Activated CD4-positive, alpha-beta T cell treated with anti-CD3 and anti-CD28 coated beads, Interleukin-2, amount 10 ng/mL, durations not matched to agents 24 days and 14 days (primary cell): ENCODE measurements around the gene AJM1. TPM values are rescaled to one million over a fixed set of nuclear protein-coding genes. Genes with fewer than 3 reads are reported as not detected.

Experiments
- DNase-seq: peaks from one replicate; pipeline ENCODE4 v3.0.0; 2022
- H3K27ac Mint-ChIP-seq: one replicate; pipeline ENCODE4 v1.8.0; 2022; ENCODE audit warnings: mild to moderate bottlenecking, mixed read lengths
- H3K27me3 Mint-ChIP-seq: one replicate; pipeline ENCODE4 v1.8.0; 2022; ENCODE audit warnings: mixed read lengths
- H3K36me3 Mint-ChIP-seq: one replicate; pipeline ENCODE4 v1.8.0; 2022; ENCODE audit warnings: low read depth, mild to moderate bottlenecking, mixed read lengths
- H3K4me1 Mint-ChIP-seq: one replicate; pipeline ENCODE4 v1.8.0; 2021; ENCODE audit warnings: mixed read lengths
- H3K4me3 Mint-ChIP-seq: one replicate; pipeline ENCODE4 v1.8.0; 2022; ENCODE audit warnings: mild to moderate bottlenecking, moderate library complexity, mixed read lengths
- H3K9me3 Mint-ChIP-seq: one replicate; pipeline ENCODE4 v1.8.0; 2021; ENCODE audit warnings: mixed read lengths
- intact Hi-C: fragments of 100-400 bp; cut with micrococcal nuclease; formaldehyde crosslinking; loops from one replicate; pipeline ENCODE4 v1.15.1; 2023
- total RNA-seq: library from RNA; stranded (reverse); gene quantifications from 2 replicates; pipeline ENCODE4 v1.2.3, GENCODE V29; 2022

The AJM1 gene
- total RNA-seq, 1 donor from 2014 or later: 5.7 TPM

DNA sequence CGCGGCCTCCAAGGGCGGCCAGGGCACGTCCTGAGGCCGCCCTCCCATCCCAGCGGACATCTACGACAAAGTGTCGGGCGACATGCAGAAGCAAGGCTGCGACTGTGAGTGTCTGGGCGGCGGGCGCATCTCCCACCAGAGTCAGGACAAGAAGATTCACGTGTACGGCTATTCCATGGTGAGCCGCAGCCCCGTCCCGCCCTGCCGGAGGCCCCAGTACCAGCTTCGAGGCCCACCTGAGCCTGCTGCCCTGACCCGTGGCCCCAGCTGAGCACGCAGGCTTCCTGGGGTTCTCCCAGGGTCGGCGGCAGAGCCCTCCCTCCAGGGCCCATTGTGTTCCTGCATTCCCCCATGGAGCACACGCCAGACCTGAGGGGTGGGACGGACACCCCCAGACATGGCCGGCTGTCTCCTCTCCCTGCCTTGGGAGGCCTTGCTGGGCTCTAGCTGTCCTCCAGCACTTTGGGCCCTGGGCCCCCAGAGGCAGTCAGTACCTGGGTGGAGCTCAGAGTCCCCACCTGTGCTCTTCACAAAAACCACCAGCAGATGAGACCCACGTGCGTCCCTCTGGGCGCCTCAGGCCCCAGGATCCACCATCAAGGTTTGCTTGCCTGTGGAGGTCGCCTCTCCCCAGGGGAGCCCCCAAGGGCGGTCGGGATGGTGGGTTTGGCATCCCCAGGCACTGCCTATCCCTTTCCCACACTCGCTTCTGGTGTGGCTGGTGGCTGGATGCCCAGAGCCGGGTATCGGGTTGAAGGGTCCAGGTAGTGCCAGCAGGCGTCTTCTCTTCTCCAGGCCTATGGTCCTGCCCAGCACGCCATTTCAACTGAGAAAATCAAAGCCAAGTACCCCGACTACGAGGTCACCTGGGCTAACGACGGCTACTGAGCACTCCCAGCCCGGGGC, 7.9 kb downstream of the AJM1 start:
- Mint-ChIP-seq H3K4me3 (peak overlapping the region; percentile 96), H3K27me3 (peaks cover 7% of the 10 kb centered on the region), H3K27ac (peak overlapping the region; percentile 77), H3K4me1 (peaks cover 11% of the 10 kb centered on the region), H3K9me3 (no peaks in the 10 kb centered on the region), H3K36me3 (peaks cover 26% of the 10 kb centered on the region)
- intact Hi-C loops: loop anchor here (1.0 to 10.0 kb wide), 8 partner anchors 17 to 315 kb away; partner anchors contain the start of genes EDF1, FBXW5, NPDC1 and TMEM141
- DNase-seq: no peak

DNA sequence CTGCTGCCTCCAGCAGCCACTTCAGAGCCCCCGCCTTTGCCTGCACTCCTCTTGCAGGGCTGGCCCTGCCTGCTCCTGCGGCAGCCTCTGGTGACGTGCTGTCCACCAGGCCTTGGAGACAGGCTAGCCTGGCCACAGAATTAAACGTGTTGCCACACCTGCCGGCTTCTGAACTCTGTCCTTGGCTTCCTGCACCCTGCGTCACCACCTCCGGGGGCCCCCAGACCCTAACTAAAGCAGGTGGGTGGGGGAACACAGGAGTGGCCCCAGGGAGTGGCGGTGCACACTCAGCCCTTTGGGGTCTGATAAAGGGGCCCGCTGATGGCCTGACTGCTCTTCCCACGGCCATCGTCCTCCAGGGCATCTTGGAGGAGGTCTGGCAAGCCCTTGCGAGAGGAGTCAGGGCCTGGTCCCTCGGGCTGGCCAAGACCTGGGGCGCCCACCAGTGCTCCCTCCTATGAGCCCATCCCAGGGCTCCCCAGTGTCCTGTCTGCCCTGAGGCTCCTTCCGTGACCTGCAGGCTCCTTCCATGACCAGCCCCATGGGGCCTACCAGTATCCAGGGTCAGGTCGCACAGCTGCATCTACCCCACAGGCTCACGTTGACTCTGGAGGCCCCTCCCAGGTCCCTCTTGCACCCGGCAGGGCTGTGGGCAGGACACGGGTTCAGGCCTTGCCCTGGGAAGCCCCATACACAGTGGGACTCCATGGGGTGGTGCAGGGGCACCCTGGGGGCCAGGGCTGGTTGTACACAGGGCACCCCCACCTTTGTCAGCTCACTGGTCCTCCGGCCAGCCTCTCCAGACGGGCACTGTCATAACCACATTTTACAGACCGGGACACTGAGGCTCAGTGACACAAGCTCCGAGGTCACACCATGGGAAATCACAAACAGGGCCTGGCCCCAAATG, 8.8 kb downstream of the AJM1 start:
- Mint-ChIP-seq H3K27me3 (peaks cover 7% of the 10 kb centered on the region), H3K36me3 (peaks cover 25% of the 10 kb centered on the region), H3K4me3 (peak overlapping the region; percentile 15), H3K27ac (no peak overlapping the region), H3K9me3 (no peaks in the 10 kb centered on the region), H3K4me1 (peaks cover 11% of the 10 kb centered on the region)
- intact Hi-C loops: no loop called here
- no peak for DNase-seq

DNA sequence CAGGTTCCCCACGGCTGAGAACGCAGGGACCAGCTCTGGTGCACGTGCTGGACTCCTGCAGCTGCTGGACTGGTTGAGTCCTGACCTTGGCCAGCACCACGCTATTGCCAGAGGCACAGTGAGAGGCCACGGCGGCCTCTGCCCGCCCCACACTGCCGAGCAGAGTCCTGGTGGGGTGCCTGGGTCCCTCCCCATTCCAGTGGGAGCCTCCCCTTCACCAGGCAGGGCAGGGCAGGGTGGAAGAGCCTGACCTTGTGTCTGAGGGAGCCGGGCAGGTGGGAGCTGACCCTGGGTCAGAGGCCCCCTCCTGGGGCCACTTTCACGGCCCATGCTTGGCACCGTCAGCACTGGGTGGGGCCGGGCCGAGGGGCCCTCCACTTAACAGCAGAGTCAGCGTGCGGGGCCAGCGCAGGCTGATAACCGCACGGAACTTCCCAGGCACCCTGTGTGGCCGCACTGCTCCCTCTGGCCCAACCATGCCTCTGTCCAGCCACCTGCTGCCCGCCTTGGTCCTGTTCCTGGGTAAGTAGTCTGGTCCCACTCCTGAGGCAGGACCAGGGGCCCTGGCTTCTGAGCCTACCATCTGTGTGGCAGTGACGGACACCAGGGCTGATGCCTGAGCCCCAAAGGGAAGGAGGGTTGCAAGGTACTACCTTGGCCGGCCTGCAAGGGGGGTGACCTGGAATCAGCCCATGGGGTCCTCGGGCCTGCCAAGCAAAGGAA, 9.8 kb downstream of the AJM1 start, which contains the start of gene MAMDC4:
Gene MAMDC4, plus strand, starts transcription at position 406 of the 723 bp plus-strand sequence. Its CDS starts 71 bp downstream, at position 477.
- Mint-ChIP-seq H3K27ac (no peak within 1 kb of the TSS), H3K27me3 (peaks cover 4% of the 10 kb centered on the region), H3K4me1 (peaks cover 10% of the 10 kb centered on the region), H3K4me3 (peak within 1 kb of the TSS; percentile 15), H3K9me3 (no peaks in the 10 kb centered on the region), H3K36me3 (peaks cover 21% of the 10 kb centered on the region)
- intact Hi-C loops: no loop called here
- no peak for DNase-seq

DNA sequence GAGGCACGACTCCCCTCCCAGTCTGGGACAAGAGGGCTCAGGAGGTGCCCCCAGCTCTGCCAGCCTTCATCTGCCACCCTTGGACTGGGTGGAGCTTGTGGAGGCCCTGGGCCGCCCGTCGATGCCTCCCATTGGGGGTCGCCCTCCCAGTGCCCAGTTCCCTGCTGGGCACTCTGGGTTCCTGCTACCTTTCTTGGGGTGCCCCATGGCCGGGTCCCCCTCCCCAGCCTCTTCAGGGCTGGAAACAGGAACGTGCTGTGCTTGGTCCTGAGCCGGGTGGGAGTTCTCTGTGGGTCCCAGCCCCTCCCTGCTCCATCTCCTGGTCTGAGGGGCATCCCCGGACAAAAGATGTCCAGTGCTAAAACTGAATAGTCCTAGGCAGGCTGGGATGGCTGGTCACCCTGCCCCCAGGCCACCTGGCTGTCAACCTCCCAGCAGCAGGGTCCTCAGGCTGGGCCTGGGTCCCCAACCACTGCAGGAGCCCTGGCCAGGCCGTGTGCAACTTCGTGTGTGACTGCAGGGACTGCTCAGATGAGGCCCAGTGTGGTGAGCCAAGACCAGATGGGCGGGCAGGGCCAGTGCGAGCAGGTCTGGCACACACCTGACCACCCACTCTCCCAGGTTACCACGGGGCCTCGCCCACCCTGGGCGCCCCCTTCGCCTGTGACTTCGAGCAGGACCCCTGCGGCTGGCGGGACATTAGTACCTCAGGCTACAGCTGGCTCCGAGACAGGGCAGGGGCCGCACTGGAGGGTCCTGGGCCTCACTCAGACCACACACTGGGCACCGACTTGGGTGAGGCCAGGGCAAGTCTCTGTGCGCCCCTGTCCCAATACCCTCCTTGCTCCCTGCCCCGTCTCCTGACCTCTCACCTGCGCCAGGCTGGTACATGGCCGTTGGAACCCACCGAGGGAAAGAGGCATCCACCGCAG, 10.7 kb downstream of the AJM1 start:
- intact Hi-C loops: no loop called here
- H3K36me3 Mint-ChIP-seq: peaks cover 16% of the 10 kb centered on the region
- DNase-seq: no peak
- no peaks in the 10 kb centered on the region for H3K9me3 Mint-ChIP-seq
- H3K27me3 Mint-ChIP-seq: no peaks in the 10 kb centered on the region
- no peak overlapping the region for H3K27ac Mint-ChIP-seq
- H3K4me1 Mint-ChIP-seq: peaks cover 5% of the 10 kb centered on the region
- H3K4me3 Mint-ChIP-seq: no peak overlapping the region

DNA sequence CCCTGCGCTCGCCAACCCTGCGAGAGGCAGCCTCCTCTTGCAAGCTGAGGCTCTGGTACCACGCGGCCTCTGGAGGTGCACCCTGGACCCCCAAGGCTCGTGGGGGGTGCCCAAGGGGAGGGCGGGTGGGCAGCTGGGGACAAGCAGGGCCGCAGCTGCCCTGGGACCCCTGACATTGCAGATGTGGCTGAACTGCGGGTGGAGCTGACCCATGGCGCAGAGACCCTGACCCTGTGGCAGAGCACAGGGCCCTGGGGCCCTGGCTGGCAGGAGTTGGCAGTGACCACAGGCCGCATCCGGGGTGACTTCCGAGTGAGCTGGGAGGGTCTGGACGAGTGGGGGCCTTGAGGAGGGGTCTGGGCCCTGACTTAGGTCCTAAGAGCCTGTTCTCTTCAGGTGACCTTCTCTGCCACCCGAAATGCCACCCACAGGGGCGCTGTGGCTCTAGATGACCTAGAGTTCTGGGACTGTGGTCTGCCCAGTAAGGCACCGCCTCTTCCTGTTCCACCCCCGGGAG, 11.4 kb downstream of the AJM1 start:
- Mint-ChIP-seq H3K4me3 (no peak overlapping the region), H3K27me3 (no peaks in the 10 kb centered on the region), H3K36me3 (peaks cover 14% of the 10 kb centered on the region), H3K4me1 (peaks cover 4% of the 10 kb centered on the region), H3K9me3 (no peaks in the 10 kb centered on the region), H3K27ac (no peak overlapping the region)
- no peak for DNase-seq
- intact Hi-C loops: no loop called here

DNA sequence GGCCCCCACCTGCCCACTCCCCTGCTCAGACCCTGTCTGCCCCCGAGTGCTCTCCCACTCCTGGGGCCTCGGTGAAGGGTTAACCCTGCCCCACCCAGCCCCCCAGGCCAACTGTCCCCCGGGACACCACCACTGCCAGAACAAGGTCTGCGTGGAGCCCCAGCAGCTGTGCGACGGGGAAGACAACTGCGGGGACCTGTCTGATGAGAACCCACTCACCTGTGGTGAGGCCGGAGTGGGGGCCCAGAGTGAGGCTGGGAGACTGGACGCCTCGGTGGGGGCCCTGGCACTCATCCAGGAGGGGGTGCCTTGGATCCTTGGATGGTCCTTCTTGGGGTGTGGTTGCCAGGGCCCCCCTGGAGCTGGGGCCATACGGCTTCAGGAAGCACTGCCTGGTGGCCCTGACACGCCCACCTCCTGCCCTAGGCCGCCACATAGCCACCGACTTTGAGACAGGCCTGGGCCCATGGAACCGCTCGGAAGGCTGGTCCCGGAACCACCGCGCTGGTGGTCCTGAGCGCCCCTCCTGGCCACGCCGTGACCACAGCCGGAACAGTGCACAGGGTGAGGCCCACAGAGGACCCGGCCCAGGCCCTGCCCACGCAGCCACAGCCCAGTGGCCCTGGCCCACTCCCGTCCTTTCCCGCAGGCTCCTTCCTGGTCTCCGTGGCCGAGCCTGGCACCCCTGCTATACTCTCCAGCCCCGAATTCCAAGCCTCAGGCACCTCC, 12.0 kb downstream of the AJM1 start:
- H3K4me1 Mint-ChIP-seq: peaks cover 4% of the 10 kb centered on the region
- intact Hi-C loops: no loop called here
- H3K4me3 Mint-ChIP-seq: no peak overlapping the region
- DNase-seq: no peak
- H3K27me3 Mint-ChIP-seq: no peaks in the 10 kb centered on the region
- H3K9me3 Mint-ChIP-seq: no peaks in the 10 kb centered on the region
- H3K27ac Mint-ChIP-seq: no peak overlapping the region
- peaks cover 11% of the 10 kb centered on the region for H3K36me3 Mint-ChIP-seq

- intact Hi-C loops: no loop called here
- Mint-ChIP-seq H3K9me3 (no peaks in the 10 kb centered on the region), H3K4me1 (peaks cover 2% of the 10 kb centered on the region), H3K4me3 (no peak overlapping the region), H3K27me3 (no peaks in the 10 kb centered on the region), H3K36me3 (peaks cover 8% of the 10 kb centered on the region), H3K27ac (no peak overlapping the region)
- no peak for DNase-seq
Measured at GRCh38 chr9:136854842-136855460, 12.7 kb downstream of the AJM1 start.

DNA sequence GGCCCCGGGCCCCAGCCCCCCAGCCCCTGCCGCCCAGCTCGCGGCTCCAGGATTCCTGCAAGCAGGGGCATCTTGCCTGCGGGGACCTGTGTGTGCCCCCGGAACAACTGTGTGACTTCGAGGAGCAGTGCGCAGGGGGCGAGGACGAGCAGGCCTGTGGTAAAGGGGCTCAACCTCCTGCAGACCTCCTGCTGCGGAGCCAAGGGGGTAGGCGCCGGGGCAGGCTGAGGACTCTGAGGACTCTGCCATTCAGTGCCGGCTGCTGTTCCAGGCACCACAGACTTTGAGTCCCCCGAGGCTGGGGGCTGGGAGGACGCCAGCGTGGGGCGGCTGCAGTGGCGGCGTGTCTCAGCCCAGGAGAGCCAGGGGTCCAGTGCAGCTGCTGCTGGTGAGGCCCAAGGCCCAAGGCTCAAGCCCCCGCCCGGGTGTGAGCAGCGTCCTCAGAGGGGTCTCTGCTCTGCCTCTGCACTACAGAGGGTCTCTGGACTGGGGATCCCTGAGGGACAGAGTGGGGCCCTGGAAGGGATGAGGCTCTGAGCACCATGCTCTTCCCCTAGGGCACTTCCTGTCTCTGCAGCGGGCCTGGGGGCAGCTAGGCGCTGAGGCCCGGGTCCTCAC, 13.3 kb downstream of the AJM1 start:
- no peak overlapping the region for H3K27ac Mint-ChIP-seq
- no peak for DNase-seq
- peaks cover 8% of the 10 kb centered on the region for H3K36me3 Mint-ChIP-seq
- H3K9me3 Mint-ChIP-seq: no peaks in the 10 kb centered on the region
- H3K4me1 Mint-ChIP-seq: no peaks in the 10 kb centered on the region
- intact Hi-C loops: no loop called here
- H3K27me3 Mint-ChIP-seq: no peaks in the 10 kb centered on the region
- no peak overlapping the region for H3K4me3 Mint-ChIP-seq

DNA sequence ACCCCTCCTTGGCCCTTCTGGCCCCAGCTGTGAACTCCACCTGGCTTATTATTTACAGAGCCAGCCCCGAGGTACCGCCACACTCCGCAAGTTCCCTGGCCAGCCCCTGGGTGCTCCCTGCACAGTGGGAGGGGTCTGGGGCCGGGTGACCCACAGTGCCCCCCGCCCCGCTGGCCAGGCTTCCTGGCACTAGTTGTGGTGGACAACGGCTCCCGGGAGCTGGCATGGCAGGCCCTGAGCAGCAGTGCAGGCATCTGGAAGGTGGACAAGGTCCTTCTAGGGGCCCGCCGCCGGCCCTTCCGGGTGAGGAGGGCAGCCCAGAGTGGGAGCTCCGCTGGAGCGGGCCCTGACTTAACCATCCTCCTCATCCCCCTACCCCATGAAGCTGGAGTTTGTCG, 13.8 kb downstream of the AJM1 start:
- DNase-seq: no peak
- Mint-ChIP-seq H3K27ac (no peak overlapping the region), H3K9me3 (no peaks in the 10 kb centered on the region), H3K27me3 (no peaks in the 10 kb centered on the region), H3K4me3 (no peak overlapping the region), H3K36me3 (peaks cover 4% of the 10 kb centered on the region), H3K4me1 (no peaks in the 10 kb centered on the region)
- intact Hi-C loops: no loop called here

- H3K27me3 Mint-ChIP-seq: no peaks in the 10 kb centered on the region
- H3K4me1 Mint-ChIP-seq: no peaks in the 10 kb centered on the region
- no peak for DNase-seq
- H3K36me3 Mint-ChIP-seq: peaks cover 2% of the 10 kb centered on the region
- no peaks in the 10 kb centered on the region for H3K9me3 Mint-ChIP-seq
- intact Hi-C loops: no loop called here
- H3K27ac Mint-ChIP-seq: no peak overlapping the region
- H3K4me3 Mint-ChIP-seq: no peak overlapping the region
Measured at GRCh38 chr9:136856541-136857141, 14.4 kb downstream of the AJM1 start.

GRCh38 chr9:136857166-136857565, 14.9 kb downstream of the AJM1 start:
- Mint-ChIP-seq H3K27me3 (no peaks in the 10 kb centered on the region), H3K4me1 (no peaks in the 10 kb centered on the region), H3K9me3 (no peaks in the 10 kb centered on the region), H3K27ac (no peak overlapping the region), H3K36me3 (peaks cover 4% of the 10 kb centered on the region), H3K4me3 (no peak overlapping the region)
- intact Hi-C loops: no loop called here
- DNase-seq: no peak
